Activated CD4-positive, alpha-beta memory T cell treated with anti-CD3 and anti-CD28 coated beads, Interleukin-2, amount 10 ng/mL, durations not matched to agents 7 days and 5 days (primary cell): ENCODE results near the gene FNDC3B. TPM values are rescaled to one million over a fixed set of nuclear protein-coding genes. Genes with fewer than 3 reads are reported as not detected.

Source experiments
- CTCF ChIA-PET: fragments of 350-600 bp; sonication (Branson Sonifier 250); formaldehyde crosslinking; loops from one replicate; lab custom pipeline; 2021; ENCODE audit warnings: antibody characterized with exemption, inconsistent platforms; lab: Charles Lee
- POLR2A ChIA-PET: fragments of 350-600 bp; sonication (Branson Sonifier 250); formaldehyde crosslinking; loops from one replicate; lab custom pipeline; 2021; ENCODE audit warnings: antibody characterized with exemption; lab: Charles Lee
- DNase-seq: peaks from one replicate; pipeline ENCODE4 v3.0.0-alpha.2; 2020
- H3K27ac Mint-ChIP-seq: one replicate; pipeline ENCODE4 v1.8.0; 2021; ENCODE audit warnings: mild to moderate bottlenecking, mixed read lengths
- H3K27me3 Mint-ChIP-seq: one replicate; pipeline ENCODE4 v1.8.0; 2021; ENCODE audit warnings: mixed read lengths
- H3K36me3 Mint-ChIP-seq: one replicate; pipeline ENCODE4 v1.8.0; 2021; ENCODE audit warnings: low read depth, mixed read lengths
- H3K4me1 Mint-ChIP-seq: one replicate; pipeline ENCODE4 v1.8.0; 2021; ENCODE audit warnings: mixed read lengths
- H3K4me3 Mint-ChIP-seq: one replicate; pipeline ENCODE4 v1.8.0; 2021; ENCODE audit warnings: mild to moderate bottlenecking, mixed read lengths
- H3K9me3 Mint-ChIP-seq: one replicate; pipeline ENCODE4 v1.8.0; 2021; ENCODE audit warnings: mixed read lengths
- total RNA-seq, 2 experiments: library from RNA; stranded (reverse); gene quantifications; one replicate each; pipeline ENCODE4 v1.2.3, GENCODE V29; 2021

Gene FNDC3B
- total RNA-seq, 2 experiments from 2014 or later, result 21.6 to 21.8 TPM

- POLR2A ChIA-PET, result no interaction called here
These were observed 276.2 kb downstream of the FNDC3B start for GRCh38 chr3:172315401-172316091.

GRCh38 chr3:172316758-172317157 is 277.4 kb downstream of the FNDC3B start:
- ChIA-PET POLR2A (no interaction called here), CTCF (interaction anchor here (1.6 to 3.2 kb wide), 2 partner anchors 16 to 145 kb away, joined by 5 to 16 read pairs; no protein-coding TSS in a partner anchor)
- H3K27me3 Mint-ChIP-seq, result no peaks in the 10 kb centered on the region
- no peak for DNase-seq
- peaks cover 15% of the 10 kb centered on the region for H3K4me1 Mint-ChIP-seq
- no peaks in the 10 kb centered on the region for H3K9me3 Mint-ChIP-seq
- H3K4me3 Mint-ChIP-seq, result no peak overlapping the region
- H3K36me3 Mint-ChIP-seq, result peaks cover 6% of the 10 kb centered on the region
- no peak overlapping the region for H3K27ac Mint-ChIP-seq

More at GRCh38 chr3:172315401-172316091, 276.2 kb downstream of the FNDC3B start:
- peaks cover 15% of the 10 kb centered on the region for H3K36me3 Mint-ChIP-seq
- no peak for DNase-seq
- H3K4me3 Mint-ChIP-seq, result no peak overlapping the region
- CTCF ChIA-PET, result interaction anchor here (0.6 to 3.2 kb wide), 5 partner anchors 17 to 502 kb away, joined by 3 to 16 read pairs (median 4); partner anchors contain the start of gene ECT2
- no peaks in the 10 kb centered on the region for H3K27me3 Mint-ChIP-seq
- peaks cover 15% of the 10 kb centered on the region for H3K4me1 Mint-ChIP-seq
- H3K9me3 Mint-ChIP-seq, result no peaks in the 10 kb centered on the region
- no peak overlapping the region for H3K27ac Mint-ChIP-seq

GRCh38 chr3:172317481-172317880 is 278.1 kb downstream of the FNDC3B start:
- POLR2A ChIA-PET, result no interaction called here
- Mint-ChIP-seq H3K4me3 (no peak overlapping the region), H3K4me1 (peaks cover 13% of the 10 kb centered on the region), H3K27me3 (no peaks in the 10 kb centered on the region), H3K9me3 (no peaks in the 10 kb centered on the region), H3K27ac (no peak overlapping the region), H3K36me3 (peaks cover under 1% of the 10 kb centered on the region)
- DNase-seq, result no peak
- CTCF ChIA-PET, result interaction anchor here (2.9 kb wide), 1 partner anchor 14 kb away, joined by 13 read pairs; no protein-coding TSS in a partner anchor

- Mint-ChIP-seq H3K4me1 (peaks cover 13% of the 10 kb centered on the region), H3K36me3 (no peaks in the 10 kb centered on the region), H3K27ac (no peak overlapping the region), H3K9me3 (no peaks in the 10 kb centered on the region), H3K4me3 (no peak overlapping the region), H3K27me3 (no peaks in the 10 kb centered on the region)
- ChIA-PET POLR2A (no interaction called here), CTCF (interaction anchor here (2.9 kb wide), 1 partner anchor 14 kb away, joined by 13 read pairs; no protein-coding TSS in a partner anchor)
- no peak for DNase-seq
These were observed 278.6 kb downstream of the FNDC3B start for GRCh38 chr3:172317984-172318383.

- POLR2A ChIA-PET, result no interaction called here
- Mint-ChIP-seq H3K27me3 (no peaks in the 10 kb centered on the region), H3K27ac (no peak overlapping the region), H3K9me3 (no peaks in the 10 kb centered on the region), H3K36me3 (peaks cover 6% of the 10 kb centered on the region), H3K4me3 (no peak overlapping the region), H3K4me1 (peaks cover 20% of the 10 kb centered on the region)
- CTCF ChIA-PET, result interaction anchor here (2.9 kb wide), 1 partner anchor 12 kb away, joined by 13 read pairs; no protein-coding TSS in a partner anchor
- DNase-seq, result no peak
These were observed 280.2 kb downstream of the FNDC3B start for GRCh38 chr3:172319595-172319994.

GRCh38 chr3:172320468-172320867 is 281.1 kb downstream of the FNDC3B start:
- ChIA-PET CTCF (interaction anchor here (2.0 to 2.9 kb wide), 2 partner anchors 11 to 12 kb away, joined by 13 to 15 read pairs; no protein-coding TSS in a partner anchor), POLR2A (no interaction called here)
- Mint-ChIP-seq H3K9me3 (no peaks in the 10 kb centered on the region), H3K36me3 (peaks cover 6% of the 10 kb centered on the region), H3K27me3 (no peaks in the 10 kb centered on the region), H3K4me3 (no peak overlapping the region), H3K27ac (no peak overlapping the region), H3K4me1 (peaks cover 20% of the 10 kb centered on the region)
- DNase-seq, result no peak

GRCh38 chr3:172321035-172321434 is 281.7 kb downstream of the FNDC3B start:
- Mint-ChIP-seq H3K4me3 (no peak overlapping the region), H3K27ac (no peak overlapping the region), H3K27me3 (no peaks in the 10 kb centered on the region), H3K36me3 (peaks cover 8% of the 10 kb centered on the region), H3K9me3 (no peaks in the 10 kb centered on the region), H3K4me1 (peaks cover 20% of the 10 kb centered on the region)
- no peak for DNase-seq
- ChIA-PET CTCF (interaction anchor here (2.0 kb wide), 1 partner anchor 11 kb away, joined by 15 read pairs; no protein-coding TSS in a partner anchor), POLR2A (no interaction called here)

- ChIA-PET POLR2A (no interaction called here), CTCF (interaction anchor here (0.6 to 1.3 kb wide), 4 partner anchors 8 to 349 kb away, joined by 3 to 6 read pairs (median 4); no protein-coding TSS in a partner anchor)
- peaks cover 9% of the 10 kb centered on the region for H3K4me1 Mint-ChIP-seq
- H3K36me3 Mint-ChIP-seq, result peaks cover 10% of the 10 kb centered on the region
- no peaks in the 10 kb centered on the region for H3K27me3 Mint-ChIP-seq
- no peaks in the 10 kb centered on the region for H3K9me3 Mint-ChIP-seq
- no peak for DNase-seq
- no peak overlapping the region for H3K27ac Mint-ChIP-seq
- no peak overlapping the region for H3K4me3 Mint-ChIP-seq
These were observed 284.7 kb downstream of the FNDC3B start for GRCh38 chr3:172323894-172324610.

GRCh38 chr3:172324611-172325203 is 285.3 kb downstream of the FNDC3B start:
- Mint-ChIP-seq H3K27ac (no peak overlapping the region), H3K9me3 (no peaks in the 10 kb centered on the region), H3K4me3 (no peak overlapping the region), H3K36me3 (peaks cover 10% of the 10 kb centered on the region), H3K27me3 (no peaks in the 10 kb centered on the region), H3K4me1 (peaks cover 7% of the 10 kb centered on the region)
- ChIA-PET CTCF (interaction anchor here (0.6 to 1.3 kb wide), 2 partner anchors 296 to 300 kb away, joined by 3 to 5 read pairs; no protein-coding TSS in a partner anchor), POLR2A (no interaction called here)
- DNase-seq, result no peak

- Mint-ChIP-seq H3K4me1 (peaks cover 7% of the 10 kb centered on the region), H3K36me3 (peaks cover 10% of the 10 kb centered on the region), H3K27me3 (no peaks in the 10 kb centered on the region), H3K27ac (no peak overlapping the region), H3K9me3 (no peaks in the 10 kb centered on the region), H3K4me3 (no peak overlapping the region)
- POLR2A ChIA-PET, result no interaction called here
- CTCF ChIA-PET, result no interaction called here
- DNase-seq, result no peak
These were observed 286.1 kb downstream of the FNDC3B start for GRCh38 chr3:172325461-172325860.

GRCh38 chr3:172326993-172327392 is 287.6 kb downstream of the FNDC3B start:
- ChIA-PET POLR2A (no interaction called here), CTCF (no interaction called here)
- H3K27me3 Mint-ChIP-seq, result no peaks in the 10 kb centered on the region
- H3K9me3 Mint-ChIP-seq, result no peaks in the 10 kb centered on the region
- no peak for DNase-seq
- peaks cover 7% of the 10 kb centered on the region for H3K4me1 Mint-ChIP-seq
- H3K27ac Mint-ChIP-seq, result no peak overlapping the region
- H3K36me3 Mint-ChIP-seq, result peaks cover 17% of the 10 kb centered on the region
- no peak overlapping the region for H3K4me3 Mint-ChIP-seq

GRCh38 chr3:172328282-172328681 is 288.9 kb downstream of the FNDC3B start:
- CTCF ChIA-PET, result interaction anchor here (0.9 to 1.3 kb wide), 2 partner anchors 13 to 345 kb away, joined by 3 to 5 read pairs; no protein-coding TSS in a partner anchor
- no peak for DNase-seq

More at GRCh38 chr3:172328282-172328681, 288.9 kb downstream of the FNDC3B start:
- Mint-ChIP-seq H3K27ac (no peak overlapping the region), H3K4me1 (peaks cover 13% of the 10 kb centered on the region), H3K9me3 (no peaks in the 10 kb centered on the region), H3K4me3 (no peak overlapping the region), H3K27me3 (no peaks in the 10 kb centered on the region), H3K36me3 (peaks cover 21% of the 10 kb centered on the region)
- POLR2A ChIA-PET, result no interaction called here
